ENCODE measurements around the gene HNF1B.

GRCh38 chr17:37648555-37648954, 96.3 kb downstream of the HNF1B start:
- no peak for TF ChIP-seq POLR2AphosphoS5 (IDR thresholded peaks at IDR 0.05)
- TF ChIP-seq POLR2A (IDR thresholded peaks at IDR 0.05) = no peak

Data from breast epithelium (tissue), 3 donors.